K562 (cell line): ENCODE results near the gene CCND3. TPM values are rescaled to one million over a fixed set of nuclear protein-coding genes. Genes with fewer than 3 reads are reported as not detected.
A peak's percentile ranks its signal among the peaks of the same experiment; 100 is the strongest.

ENCODE experiments used
- ARID1B ChIP-seq: fragments of 450-650 bp; IDR thresholded peaks from 2 replicates; pipeline ENCODE4 v1.6.1; 2016; ENCODE audit warnings: antibody characterized with exemption, mild to moderate bottlenecking, inconsistent platforms
- BRD4 ChIP-seq: fragments of 200-600 bp; sonication (generic); IDR thresholded peaks from 2 replicates; pipeline ENCODE4 v1.6.1; 2017; ENCODE audit warnings: inconsistent platforms
- CC2D1A ChIP-seq: fragments of 450-650 bp; IDR thresholded peaks from 2 replicates; pipeline ENCODE4 v1.6.1; 2017; ENCODE audit warnings: mild to moderate bottlenecking
- DNMT1 ChIP-seq: fragments of 450-650 bp; IDR thresholded peaks from 2 replicates; pipeline ENCODE4 v1.6.1; 2016; ENCODE audit warnings: antibody characterized with exemption, mild to moderate bottlenecking
- NCOR1 ChIP-seq: fragments of 450-650 bp; IDR thresholded peaks from 2 replicates; pipeline ENCODE4 v1.6.1; 2016; ENCODE audit warnings: mild to moderate bottlenecking, moderate library complexity
- NEUROD1 ChIP-seq: fragments of 150-350 bp; IDR thresholded peaks from 2 replicates; pipeline ENCODE4 v1.6.1; 2014; ENCODE audit warnings: borderline replicate concordance, low read length, low read depth; ENCODE audit not compliant: partially characterized antibody
- PKNOX1 ChIP-seq: fragments of 450-650 bp; IDR thresholded peaks from 2 replicates; pipeline ENCODE4 v1.6.1; 2016
- ZBTB40 ChIP-seq, 2 experiments: fragments of 450-650 bp in 1 of 2; sonication (generic) in 1 of 2; formaldehyde crosslinking in 1 of 2; IDR thresholded peaks; 2 replicates each; pipeline versions ENCODE4 v1.7.1 to v1.9.0; 2016 to 2022; ENCODE audit warnings: inconsistent platforms in 1 of 2, mild to moderate bottlenecking in 1 of 2, missing genetic modification reagents in 1 of 2
- ZNF197 ChIP-seq: fragments of 200-800 bp; sonication (Bioruptor generic); IDR thresholded peaks from 2 replicates; pipeline ENCODE4 v1.6.1; 2016; ENCODE audit warnings: low read depth, missing genetic modification characterization, missing compliant biosample characterization
- ZNF592 ChIP-seq: fragments of 450-650 bp; IDR thresholded peaks from 2 replicates; pipeline ENCODE4 v1.6.1; 2017; ENCODE audit warnings: antibody characterized with exemption, mild to moderate bottlenecking
- polyA plus RNA-seq, 8 experiments: library from polyadenylated mRNA; depleted of rRNA in 4 of 8; stranded (reverse) in 5 of 8; unstranded in 3 of 8; fragments of >200 nt; fragmentation: Nextera tagmentation in 2 of 8; fragmentation: Illumina TruSeq in 1 of 8; extraction: Ambion mirVana in 2 of 8; extraction: Trizol in 1 of 8; gene quantifications; 2 replicates each; pipeline versions ENCODE4 v1.2.1 to v1.2.3, GENCODE V29; 2011 to 2014; ENCODE audit warnings: inconsistent platforms in 1 of 8, missing spikeins in 1 of 8
- total RNA-seq, 7 experiments: library from RNA; depleted of rRNA in 6 of 7; stranded (reverse); fragments of >200 nt in 6 of 7; fragmentation: Illumina TruSeq in 2 of 7; extraction: Trizol in 2 of 7; gene quantifications; 2 replicates each; pipeline versions ENCODE4 v1.2.1 to v1.2.3, GENCODE V29; 2011 to 2021; ENCODE audit warnings: low replicate concordance in 1 of 7

The CCND3 gene
- total and polyA plus RNA-seq, 9 of the 15 experiments (the other 6 are each of a cell fraction or from before 2014, with no cell fraction given) = 21.5 to 204 (median 97.4) TPM

- TF ChIP-seq ZBTB40 (IDR thresholded peaks at IDR 0.05) = no peak; the same call in 1 of the 2 replicates
- no peak for TF ChIP-seq ZBTB40 (CRISPR knock-in tag; IDR thresholded peaks at IDR 0.05)
- TF ChIP-seq ARID1B = peak; percentile 34; the same call in 1 of the 2 replicates
- TF ChIP-seq PKNOX1 = peak; percentile 74
- TF ChIP-seq BRD4 = no peak
- TF ChIP-seq ZNF197 (CRISPR knock-in tag) = no peak
- TF ChIP-seq CC2D1A = 0 out of 2 replicates have a peak, but pooled peaks have one; percentile 1
- no peak for TF ChIP-seq NEUROD1
- peak; percentile 47; the same call in 1 of the 2 replicates for TF ChIP-seq NCOR1
- no peak for TF ChIP-seq DNMT1
- TF ChIP-seq ZNF592 = peak; percentile 82
Observed at GRCh38 chr6:41895300-41896233, 46.0 kb downstream of the CCND3 start, which contains the start of gene USP49 (continued).
